Measurements from ENCODE around the gene DHRSX.

- TF ChIP-seq ZNF274 (IDR thresholded peaks at IDR 0.05; ENCODE audit: borderline replicate concordance, extremely low read depth, low read length) (no peak), CTCF (IDR thresholded peaks at IDR 0.05; ENCODE audit: control extremely low read depth in 1 of 3, insufficient read depth in 1 of 3, low read depth in 1 of 3, low read length in 3 of 3) (no peak), CHD2 (IDR thresholded peaks at IDR 0.05; ENCODE audit: low read length) (no peak), SIN3A (conservative IDR thresholded peaks at IDR 0.05 in 1 of 2, IDR thresholded peaks at IDR 0.05 in 1 of 2; ENCODE audit: low read depth in 1 of 2, low read length in 2 of 2) (no peak), EZH2 (IDR thresholded peaks at IDR 0.05; ENCODE audit: low read depth, low read length, severe bottlenecking) (no peak), POLR2AphosphoS5 (IDR thresholded peaks at IDR 0.05; ENCODE audit: low read depth, low read length) (no peak), HDAC6 (IDR thresholded peaks at IDR 0.05; ENCODE audit: low read depth, low read length) (no peak), EGR1 (IDR thresholded peaks at IDR 0.05; ENCODE audit: borderline replicate concordance, low read depth, low read length) (no peak), POLR2A (IDR thresholded peaks at IDR 0.05; ENCODE audit: control extremely low read depth in 1 of 2, low read depth in 2 of 2, low read length in 2 of 2) (no peak), TEAD4 (IDR thresholded peaks at IDR 0.05; ENCODE audit: low read depth, low read length) (no peak)
Observed at GRCh38 chrX:2340991-2341390, 159.8 kb downstream of the DHRSX start.
